Esophagus squamous epithelium (tissue), 5 donors: ENCODE measurements around the gene DOCK1. TPM values are rescaled to one million over a fixed set of nuclear protein-coding genes. Genes with fewer than 3 reads are reported as not detected.

Source experiments
- DNase-seq: peaks from one replicate; lab custom pipeline; 2025; lab: John Stamatoyannopoulos, UW
- H3K27ac ChIP-seq, 4 donors: fragments of 200-600 bp; sonication (generic); one replicate each; pipeline ENCODE4 v1.5.1; 2016 to 2019; ENCODE audit warnings: mild to moderate bottlenecking in 1 of 4
- H3K27me3 ChIP-seq, 4 donors: fragments of 200-600 bp; sonication (generic); 1 replicate in 3 of 4; 2 replicates in 1 of 4; pipeline versions ENCODE4 v1.5.1 to v1.6.0; 2017 to 2021; ENCODE audit warnings: antibody characterized with exemption in 1 of 4
- H3K36me3 ChIP-seq, 3 donors: fragments of 200-600 bp; sonication (generic); one replicate each; pipeline ENCODE4 v1.5.1; 2016 to 2019
- H3K4me1 ChIP-seq, 3 donors: fragments of 200-600 bp; sonication (generic); one replicate each; pipeline ENCODE4 v1.5.1; 2017 to 2019
- H3K4me3 ChIP-seq, 4 donors: fragments of 200-600 bp; sonication (generic); 1 replicate in 3 of 4; 2 replicates in 1 of 4; pipeline ENCODE4 v1.5.1; 2016 to 2019; ENCODE audit warnings: mild to moderate bottlenecking in 2 of 4, moderate library complexity in 1 of 4
- H3K9me3 ChIP-seq, 3 donors: fragments of 200-600 bp; sonication (generic); one replicate each; pipeline ENCODE4 v1.5.1; 2016 to 2019
- POLR2A ChIP-seq, 4 donors: fragments of 450-650 bp; IDR thresholded peaks; one replicate each; pipeline ENCODE4 v1.6.1; 2017; ENCODE audit warnings: antibody characterized with exemption in 4 of 4, mild to moderate bottlenecking in 4 of 4, moderate library complexity in 3 of 4
- WGBS, 2 donors: methylation state at CpG; one replicate each; pipeline ENCODE4 v1.1.5; 2018; 5-methylcytosine and 5-hydroxymethylcytosine counted together
- intact Hi-C: fragments of 100-400 bp; cut with DNase I; formaldehyde crosslinking; loops from one replicate; pipeline ENCODE4 v1.15.0; 2022
- total RNA-seq, 4 donors: library from RNA; depleted of rRNA; stranded (reverse); fragments of >200 nt; gene quantifications; one replicate each; pipeline ENCODE4 v1.1.0, GENCODE V29; 2016
- TF ChIP-seq, protein P1 (sequence below), 6 experiments: fragments of 450-650 bp in 4 of 6; fragments of 200-600 bp in 2 of 6; sonication (generic) in 2 of 6; IDR thresholded peaks; one replicate each; pipeline ENCODE4 v1.5.1; 2016 to 2019; ENCODE audit warnings: antibody characterized with exemption in 6 of 6, mild to moderate bottlenecking in 4 of 6, moderate library complexity in 4 of 6
- donor health status: DM: yes; HTN: yes; CAD: no.

DOCK1 gene
- total RNA-seq, 4 donors from 2014 or later: 31.8 to 83.4 (median 49.8) TPM

DNA sequence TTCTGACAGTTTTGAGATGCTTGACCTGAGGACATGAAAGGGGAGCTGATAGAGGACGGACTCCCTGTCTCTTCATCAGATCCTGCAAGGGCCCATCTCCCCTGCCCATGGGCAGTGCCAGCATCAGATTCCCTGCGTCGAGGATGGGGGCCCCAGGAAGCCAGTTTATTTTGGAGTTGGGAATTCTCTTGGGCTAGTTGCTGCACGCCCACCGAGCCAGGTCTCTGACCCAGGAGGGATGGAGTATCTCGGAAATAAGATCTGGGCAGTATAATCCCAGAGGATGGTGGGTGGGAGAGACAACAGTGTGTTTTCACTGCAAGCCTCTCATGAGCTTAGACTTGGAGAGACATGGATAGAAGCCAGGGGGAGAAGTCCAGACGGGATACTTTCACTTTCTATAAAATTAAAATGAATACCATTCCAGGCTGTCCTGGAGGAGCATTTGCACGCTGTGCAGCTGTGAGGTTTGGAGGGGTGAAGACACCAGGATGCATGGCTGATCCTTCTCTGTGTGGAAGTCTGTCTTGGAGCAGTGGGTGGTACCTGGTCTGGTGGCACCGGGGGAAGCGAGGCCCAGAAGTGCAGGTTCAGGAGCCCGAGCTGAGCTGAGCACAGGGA is 25.8 kb downstream of the DOCK1 start:
- Histone ChIP-seq H3K4me1 (peaks cover 0 to 36% (median 12%) of the 10 kb centered on the region in 3 donors), H3K9me3 (no peaks in the 10 kb centered on the region), H3K36me3 (peaks cover 0 to 32% (median 0%) of the 10 kb centered on the region in 3 donors), H3K4me3 (peak overlapping the region in 2 of 4 donors; percentile 4 to 50), H3K27ac (no peak overlapping the region), H3K27me3 (no peaks in the 10 kb centered on the region)
- no peak for DNase-seq
- TF ChIP-seq, protein P1, sequence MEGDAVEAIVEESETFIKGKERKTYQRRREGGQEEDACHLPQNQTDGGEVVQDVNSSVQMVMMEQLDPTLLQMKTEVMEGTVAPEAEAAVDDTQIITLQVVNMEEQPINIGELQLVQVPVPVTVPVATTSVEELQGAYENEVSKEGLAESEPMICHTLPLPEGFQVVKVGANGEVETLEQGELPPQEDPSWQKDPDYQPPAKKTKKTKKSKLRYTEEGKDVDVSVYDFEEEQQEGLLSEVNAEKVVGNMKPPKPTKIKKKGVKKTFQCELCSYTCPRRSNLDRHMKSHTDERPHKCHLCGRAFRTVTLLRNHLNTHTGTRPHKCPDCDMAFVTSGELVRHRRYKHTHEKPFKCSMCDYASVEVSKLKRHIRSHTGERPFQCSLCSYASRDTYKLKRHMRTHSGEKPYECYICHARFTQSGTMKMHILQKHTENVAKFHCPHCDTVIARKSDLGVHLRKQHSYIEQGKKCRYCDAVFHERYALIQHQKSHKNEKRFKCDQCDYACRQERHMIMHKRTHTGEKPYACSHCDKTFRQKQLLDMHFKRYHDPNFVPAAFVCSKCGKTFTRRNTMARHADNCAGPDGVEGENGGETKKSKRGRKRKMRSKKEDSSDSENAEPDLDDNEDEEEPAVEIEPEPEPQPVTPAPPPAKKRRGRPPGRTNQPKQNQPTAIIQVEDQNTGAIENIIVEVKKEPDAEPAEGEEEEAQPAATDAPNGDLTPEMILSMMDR (IDR thresholded peaks at IDR 0.05): no peak
- no peak for TF ChIP-seq POLR2A (IDR thresholded peaks at IDR 0.05)
- intact Hi-C loops: no loop called here
- 32 to 53% methylated on average over 4 to 8 of the region's 11 CpGs for WGBS, 2 donors

DNA sequence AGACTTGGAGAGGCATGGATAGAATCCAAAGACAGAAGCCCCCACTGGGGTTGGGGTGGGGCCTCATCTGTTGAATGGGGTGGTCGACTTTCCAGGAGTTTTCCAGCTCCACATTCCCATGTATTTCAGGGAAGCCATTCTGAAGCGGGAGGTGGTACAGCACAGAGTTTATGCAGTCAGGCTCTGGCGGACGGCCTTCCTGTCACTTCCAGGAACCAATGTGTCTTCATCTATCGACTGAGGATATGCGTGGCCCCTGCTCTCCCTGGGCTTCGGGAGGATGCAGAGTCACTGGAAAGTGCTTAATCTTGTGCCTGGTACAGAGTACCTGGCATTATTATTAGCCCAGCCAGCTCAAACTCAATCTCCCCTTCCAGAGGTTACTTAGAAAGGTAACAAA is 26.3 kb downstream of the DOCK1 start:
- Histone ChIP-seq H3K27ac (no peak overlapping the region), H3K4me3 (peak overlapping the region in 2 of 4 donors; percentile 4 to 50), H3K4me1 (peaks cover 0 to 35% (median 12%) of the 10 kb centered on the region in 3 donors), H3K9me3 (no peaks in the 10 kb centered on the region), H3K36me3 (peaks cover 0 to 29% (median 0%) of the 10 kb centered on the region in 3 donors), H3K27me3 (no peaks in the 10 kb centered on the region)
- TF ChIP-seq POLR2A (IDR thresholded peaks at IDR 0.05): no peak
- TF ChIP-seq, protein P1 (IDR thresholded peaks at IDR 0.05): no peak
- intact Hi-C loops: no loop called here
- 58 to 86% methylated on average over 3 to 4 of the region's 7 CpGs for WGBS, 2 donors
- no peak for DNase-seq

DNA sequence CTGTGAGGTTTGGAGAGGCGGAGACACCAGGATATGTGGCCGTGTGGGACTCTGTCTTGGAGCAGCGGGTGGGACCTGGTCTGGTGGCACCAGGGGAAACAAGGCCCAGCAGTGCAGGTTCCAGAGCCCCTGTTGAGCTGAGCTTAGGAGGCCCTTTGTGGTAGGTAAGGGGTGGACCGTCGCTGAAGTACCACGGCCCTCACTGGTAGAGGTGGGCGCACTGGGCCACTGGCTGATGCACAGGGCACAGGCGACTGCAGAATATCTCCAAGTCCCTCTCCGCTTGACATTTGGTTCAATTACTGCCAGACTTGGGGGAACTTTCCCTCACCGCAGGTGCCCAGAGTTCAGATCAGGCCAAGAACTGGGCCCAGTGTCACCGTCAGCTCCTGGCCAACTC is 27.3 kb downstream of the DOCK1 start:
- no peaks in the 10 kb centered on the region for H3K9me3 ChIP-seq
- no peaks in the 10 kb centered on the region for H3K27me3 ChIP-seq
- no peak for DNase-seq
- H3K27ac ChIP-seq: no peak overlapping the region
- peaks cover 0 to 19% (median 0%) of the 10 kb centered on the region in 3 donors for H3K36me3 ChIP-seq
- H3K4me3 ChIP-seq: no peak overlapping the region
- no peak for TF ChIP-seq POLR2A (IDR thresholded peaks at IDR 0.05)
- TF ChIP-seq, protein P1 (IDR thresholded peaks at IDR 0.05): no peak
- peaks cover 0 to 35% (median 12%) of the 10 kb centered on the region in 3 donors for H3K4me1 ChIP-seq
- WGBS, 2 donors: 84 to 88% methylated on average over 5 to 11 of the region's 11 CpGs
- intact Hi-C loops: no loop called here

DNA sequence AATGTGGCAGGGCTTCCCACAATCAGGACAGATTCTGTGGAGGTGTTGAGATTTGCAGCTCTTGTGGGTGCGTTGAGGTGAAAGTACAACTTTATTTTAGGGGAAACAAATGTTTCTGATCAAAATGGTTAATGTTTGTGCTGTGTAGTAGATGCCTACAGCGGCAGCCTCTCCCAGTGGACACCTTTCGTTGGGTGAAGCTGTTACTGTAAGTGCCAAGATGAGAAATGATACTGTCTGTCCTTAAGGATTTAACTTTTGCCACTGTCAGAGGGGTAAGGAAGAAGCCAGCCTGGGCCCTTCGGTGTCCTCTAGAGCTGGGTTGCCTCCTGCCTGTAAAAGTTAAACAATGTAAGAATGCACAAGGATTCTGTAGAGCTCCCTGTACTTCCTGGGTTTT is 27.9 kb downstream of the DOCK1 start:
- Histone ChIP-seq H3K27ac (no peak overlapping the region), H3K4me1 (peaks cover 0 to 35% (median 12%) of the 10 kb centered on the region in 3 donors), H3K9me3 (no peaks in the 10 kb centered on the region), H3K36me3 (peaks cover 0 to 13% (median 0%) of the 10 kb centered on the region in 3 donors), H3K27me3 (no peaks in the 10 kb centered on the region), H3K4me3 (no peak overlapping the region)
- no peak for TF ChIP-seq POLR2A (IDR thresholded peaks at IDR 0.05)
- TF ChIP-seq, protein P1 (IDR thresholded peaks at IDR 0.05): no peak
- intact Hi-C loops: no loop called here
- no peak for DNase-seq
- WGBS, 2 donors: 76 to 91% methylated on average over 3 to 4 of the region's 4 CpGs

DNA sequence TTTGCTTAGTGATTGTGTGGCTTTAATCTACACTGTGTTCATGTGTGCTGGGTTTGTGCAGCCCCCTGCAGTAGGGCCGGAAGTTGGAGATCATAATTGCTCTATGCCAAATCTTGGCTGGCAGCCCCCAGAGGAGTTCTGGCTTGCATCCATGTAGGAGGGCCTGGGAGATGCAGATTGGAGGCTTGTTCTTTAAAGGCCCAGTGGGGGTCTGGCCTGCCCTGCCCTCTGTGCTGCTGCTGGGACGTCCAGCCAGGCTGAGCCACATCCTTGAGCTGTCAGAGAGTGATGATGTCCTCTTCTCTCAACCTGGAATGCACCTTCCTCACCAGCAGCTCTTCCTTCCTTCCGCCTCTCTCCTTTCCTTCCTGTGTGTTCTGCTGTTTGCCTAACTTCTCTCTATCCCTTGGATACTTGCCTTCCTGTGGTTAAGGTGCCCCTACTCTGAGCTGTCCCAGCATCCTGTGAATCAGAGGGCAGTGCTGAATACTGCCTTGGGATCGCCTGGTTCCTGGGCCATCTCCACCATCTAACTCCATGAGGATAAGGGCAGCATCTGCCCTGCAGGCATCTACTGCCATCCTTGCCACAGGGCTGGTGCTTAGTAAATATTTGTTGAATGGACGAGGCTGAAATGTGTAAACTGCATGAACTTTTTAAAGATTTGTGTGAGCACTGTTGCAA is 30.2 kb downstream of the DOCK1 start:
- WGBS, 2 donors: 62 to 63% methylated on average over 5 of the region's 5 CpGs
- TF ChIP-seq POLR2A (IDR thresholded peaks at IDR 0.05): no peak
- no peak for DNase-seq
- peaks cover 0 to 24% (median 11%) of the 10 kb centered on the region in 3 donors for H3K4me1 ChIP-seq
- no peak overlapping the region for H3K27ac ChIP-seq
- H3K4me3 ChIP-seq: no peak overlapping the region
- H3K27me3 ChIP-seq: no peaks in the 10 kb centered on the region
- intact Hi-C loops: no loop called here
- no peaks in the 10 kb centered on the region for H3K36me3 ChIP-seq
- H3K9me3 ChIP-seq: no peaks in the 10 kb centered on the region
